ENCODE data around the gene ATP5PB. TPM values are rescaled to one million over a fixed set of nuclear protein-coding genes. Genes with fewer than 3 reads are reported as not detected.

Gene ATP5PB
- total RNA-seq, 4 donors from 2014 or later, result 135 to 159 (median 142) TPM

DNA sequence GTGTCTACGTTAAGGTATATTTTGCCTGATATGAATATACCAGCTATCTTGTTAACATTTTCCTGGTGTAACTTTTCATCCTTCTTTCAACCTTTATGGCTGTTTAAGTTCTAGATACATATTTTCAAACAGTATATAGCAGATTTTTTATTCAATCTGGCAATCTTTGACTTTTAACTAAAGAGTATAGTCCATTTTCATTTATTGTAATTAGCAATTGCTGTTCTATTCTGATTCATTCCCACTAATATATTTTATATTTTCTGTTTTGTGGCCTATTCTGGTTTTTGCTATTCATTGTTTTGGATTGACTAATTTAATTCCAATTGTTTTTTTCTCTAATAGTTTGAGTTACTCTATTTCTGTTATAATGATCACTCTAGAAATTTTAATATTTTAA lies 17.2 kb downstream of the ATP5PB start:
- DNase-seq (ENCODE audit: low spot score) (no peak), ATAC-seq (ENCODE audit: low FRiP score) (no peak)
- TF ChIP-seq, protein P1, sequence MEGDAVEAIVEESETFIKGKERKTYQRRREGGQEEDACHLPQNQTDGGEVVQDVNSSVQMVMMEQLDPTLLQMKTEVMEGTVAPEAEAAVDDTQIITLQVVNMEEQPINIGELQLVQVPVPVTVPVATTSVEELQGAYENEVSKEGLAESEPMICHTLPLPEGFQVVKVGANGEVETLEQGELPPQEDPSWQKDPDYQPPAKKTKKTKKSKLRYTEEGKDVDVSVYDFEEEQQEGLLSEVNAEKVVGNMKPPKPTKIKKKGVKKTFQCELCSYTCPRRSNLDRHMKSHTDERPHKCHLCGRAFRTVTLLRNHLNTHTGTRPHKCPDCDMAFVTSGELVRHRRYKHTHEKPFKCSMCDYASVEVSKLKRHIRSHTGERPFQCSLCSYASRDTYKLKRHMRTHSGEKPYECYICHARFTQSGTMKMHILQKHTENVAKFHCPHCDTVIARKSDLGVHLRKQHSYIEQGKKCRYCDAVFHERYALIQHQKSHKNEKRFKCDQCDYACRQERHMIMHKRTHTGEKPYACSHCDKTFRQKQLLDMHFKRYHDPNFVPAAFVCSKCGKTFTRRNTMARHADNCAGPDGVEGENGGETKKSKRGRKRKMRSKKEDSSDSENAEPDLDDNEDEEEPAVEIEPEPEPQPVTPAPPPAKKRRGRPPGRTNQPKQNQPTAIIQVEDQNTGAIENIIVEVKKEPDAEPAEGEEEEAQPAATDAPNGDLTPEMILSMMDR (IDR thresholded peaks at IDR 0.05), result no peak

DNA sequence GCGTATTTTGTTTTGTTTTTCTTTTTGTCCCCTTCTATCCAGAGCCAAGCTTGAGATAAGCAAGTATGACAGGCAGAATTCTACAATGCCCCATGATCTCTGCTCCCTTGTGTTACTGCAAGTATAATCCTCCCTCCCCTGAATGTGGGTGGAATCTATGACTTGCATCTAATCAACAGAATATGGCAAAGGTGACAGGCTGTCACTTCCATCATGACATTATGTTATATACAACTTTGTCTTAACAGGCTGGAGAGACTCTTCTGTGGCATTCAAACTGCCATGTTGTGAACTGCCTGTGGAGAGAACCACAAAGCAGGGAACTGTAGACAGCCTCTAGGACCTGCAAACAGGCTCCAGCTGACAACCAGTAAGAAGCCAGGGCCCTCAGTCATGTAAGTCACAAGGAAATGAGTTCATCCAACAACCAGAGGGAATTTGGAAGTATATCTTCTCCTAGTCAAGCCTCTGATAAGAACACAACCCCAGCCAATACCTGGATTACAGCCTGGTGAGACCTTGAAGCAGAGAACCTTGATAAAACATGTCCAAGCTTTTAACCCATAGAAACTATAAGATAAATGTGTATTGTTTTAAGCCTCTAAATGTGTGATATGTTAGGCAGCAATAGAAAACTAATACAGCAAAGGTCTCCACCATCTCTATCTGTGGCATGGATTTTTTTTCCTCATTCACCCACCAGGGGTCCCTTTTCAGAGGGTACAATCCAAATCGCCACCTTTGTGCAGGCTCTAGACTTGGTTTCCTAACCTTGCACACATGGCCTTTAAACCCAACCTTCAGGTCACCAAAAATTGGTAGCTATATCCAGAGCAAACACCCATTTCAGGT lies 18.8 kb downstream of the ATP5PB start:
- ATAC-seq (ENCODE audit: low FRiP score), result no peak
- TF ChIP-seq, protein P1 (IDR thresholded peaks at IDR 0.05), result no peak

DNA sequence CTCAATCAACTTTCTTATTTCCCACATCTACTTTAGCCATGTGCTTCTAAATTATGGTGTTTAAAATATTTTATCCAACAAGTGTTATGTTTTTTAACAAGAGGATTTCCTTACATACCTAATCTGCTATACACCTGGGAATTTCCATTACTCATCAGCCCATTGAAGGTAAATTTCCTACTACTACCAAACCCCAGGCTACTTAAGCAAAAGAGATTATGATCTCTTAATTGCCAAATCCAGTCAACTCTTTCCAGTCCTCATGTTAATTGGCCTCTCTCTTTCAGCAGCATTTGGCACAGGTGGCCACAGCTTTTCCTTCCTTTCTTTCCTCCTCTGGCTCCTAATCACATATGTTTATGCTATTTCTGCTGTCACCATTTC lies 19.4 kb downstream of the ATP5PB start:
- TF ChIP-seq, protein P1 (IDR thresholded peaks at IDR 0.05), result no peak
- no peak for DNase-seq (ENCODE audit: low spot score)
- ATAC-seq (ENCODE audit: low FRiP score), result no peak

More for the DNA sequence above, 18.8 kb downstream of the ATP5PB start:
- no peak for DNase-seq (ENCODE audit: low spot score)

DNA sequence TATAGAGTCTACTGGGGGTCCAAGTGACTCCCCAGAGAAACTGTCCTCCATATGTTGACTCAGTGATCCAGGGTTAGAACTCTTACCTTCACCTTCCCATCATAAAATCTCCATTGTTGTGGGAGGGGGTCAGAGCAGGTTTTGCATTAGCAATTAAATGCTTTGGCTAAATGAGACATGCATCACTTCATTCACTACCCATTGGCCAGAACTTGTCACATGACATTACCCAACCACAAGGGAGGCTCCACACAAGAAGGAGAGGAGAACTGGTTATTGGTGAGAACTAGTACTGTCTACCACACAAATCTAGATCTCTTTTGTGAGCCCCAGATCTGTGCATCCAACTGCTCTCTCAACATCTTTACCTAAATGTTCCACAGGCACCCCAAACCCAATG lies 20.3 kb downstream of the ATP5PB start:
- DNase-seq (ENCODE audit: low spot score) (no peak), ATAC-seq (ENCODE audit: low FRiP score) (no peak)
- TF ChIP-seq, protein P1 (IDR thresholded peaks at IDR 0.05), result no peak

DNA sequence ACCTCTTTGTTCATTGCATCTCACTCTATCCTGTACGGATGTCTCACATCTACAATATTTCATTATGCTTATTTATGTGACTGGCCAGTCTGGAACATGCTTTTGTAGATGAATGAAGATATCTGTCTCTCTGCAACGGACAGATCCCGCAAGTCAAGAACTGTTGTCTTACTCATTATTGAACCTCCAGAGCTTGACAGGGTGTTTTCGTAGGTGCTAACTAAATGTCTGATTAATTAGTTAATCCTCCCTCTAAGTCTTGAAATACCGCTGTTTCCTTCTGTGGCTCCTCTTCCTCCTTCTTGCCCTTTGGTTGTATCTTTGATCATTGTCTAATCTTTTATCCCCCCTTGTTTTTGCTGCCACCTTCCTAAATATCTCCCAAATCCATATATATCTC lies 21.3 kb downstream of the ATP5PB start:
- ATAC-seq (ENCODE audit: low FRiP score) (no peak), DNase-seq (ENCODE audit: low spot score) (no peak)
- TF ChIP-seq, protein P1 (IDR thresholded peaks at IDR 0.05), result no peak

DNA sequence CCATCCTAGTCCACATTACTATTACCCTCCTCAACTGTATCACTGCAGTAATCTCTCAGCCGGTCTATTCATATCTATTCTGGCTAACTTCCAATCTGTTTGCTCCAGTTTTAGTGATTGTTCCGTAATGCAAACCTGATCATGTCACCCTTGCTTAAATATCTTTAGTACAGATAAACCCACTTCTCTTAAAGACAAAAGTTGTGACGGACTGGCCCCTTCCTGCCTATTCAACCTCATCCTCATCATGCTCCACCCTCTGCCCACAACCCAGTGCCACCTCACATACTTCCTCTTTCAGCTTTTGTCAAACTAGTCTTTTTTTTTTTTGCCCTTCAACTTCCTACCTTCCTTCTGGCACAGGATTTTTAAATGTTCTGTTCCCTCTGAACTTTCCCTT lies 21.7 kb downstream of the ATP5PB start:
- DNase-seq (ENCODE audit: low spot score) (no peak), ATAC-seq (ENCODE audit: low FRiP score) (no peak)
- TF ChIP-seq, protein P1 (IDR thresholded peaks at IDR 0.05), result no peak

DNA sequence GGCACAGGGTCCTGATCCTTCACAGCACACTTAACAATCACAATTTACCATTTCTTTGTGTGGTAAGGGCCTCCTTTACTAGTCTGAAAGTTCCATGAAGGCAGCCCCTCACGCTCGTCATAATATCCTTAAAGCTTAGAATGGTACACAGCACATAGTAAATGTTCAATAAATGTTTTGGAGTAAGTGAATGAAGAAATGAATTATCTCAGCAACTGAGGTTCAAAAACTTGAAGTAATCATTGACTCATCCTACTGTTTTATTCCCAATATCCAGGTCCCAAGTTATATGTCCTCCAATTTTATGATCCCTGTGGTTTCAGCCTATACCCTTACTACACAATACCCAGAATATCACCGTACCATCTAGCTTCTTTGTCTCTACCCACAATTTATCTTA lies 22.3 kb downstream of the ATP5PB start:
- DNase-seq (ENCODE audit: low spot score) (no peak), ATAC-seq (ENCODE audit: low FRiP score) (no peak)
- TF ChIP-seq, protein P1 (IDR thresholded peaks at IDR 0.05), result no peak

Measured in omental fat pad (tissue), 4 donors.